Astrocyte of the cerebellum (primary cell): ENCODE data around the gene CLCF1.

Experiments
- DNase-seq: peaks from one replicate; pipeline ENCODE4 v3.0.0-alpha.2; 2011; ENCODE audit warnings: low read depth
- H3K4me3 ChIP-seq: 2 replicates; pipeline ENCODE4 v1.5.1; 2011; ENCODE audit warnings: mild to moderate bottlenecking, low read depth, low read length, moderate library complexity
- in situ Hi-C: cut with HindIII; loops from 2 replicates; pipeline ENCODE4 v1.10.0; 2017; ENCODE audit warnings: low sequenced_read_pairs
- TF ChIP-seq, protein P1 (sequence below): IDR thresholded peaks from 2 replicates; pipeline ENCODE4 v1.5.1; 2012; ENCODE audit warnings: low read length, low read depth, moderate library complexity, mild to moderate bottlenecking; ENCODE audit errors: missing control alignments

Gene CLCF1

GRCh38 chr11:67356387-67356863, 17.0 kb downstream of the CLCF1 start:
- TF ChIP-seq, protein P1, sequence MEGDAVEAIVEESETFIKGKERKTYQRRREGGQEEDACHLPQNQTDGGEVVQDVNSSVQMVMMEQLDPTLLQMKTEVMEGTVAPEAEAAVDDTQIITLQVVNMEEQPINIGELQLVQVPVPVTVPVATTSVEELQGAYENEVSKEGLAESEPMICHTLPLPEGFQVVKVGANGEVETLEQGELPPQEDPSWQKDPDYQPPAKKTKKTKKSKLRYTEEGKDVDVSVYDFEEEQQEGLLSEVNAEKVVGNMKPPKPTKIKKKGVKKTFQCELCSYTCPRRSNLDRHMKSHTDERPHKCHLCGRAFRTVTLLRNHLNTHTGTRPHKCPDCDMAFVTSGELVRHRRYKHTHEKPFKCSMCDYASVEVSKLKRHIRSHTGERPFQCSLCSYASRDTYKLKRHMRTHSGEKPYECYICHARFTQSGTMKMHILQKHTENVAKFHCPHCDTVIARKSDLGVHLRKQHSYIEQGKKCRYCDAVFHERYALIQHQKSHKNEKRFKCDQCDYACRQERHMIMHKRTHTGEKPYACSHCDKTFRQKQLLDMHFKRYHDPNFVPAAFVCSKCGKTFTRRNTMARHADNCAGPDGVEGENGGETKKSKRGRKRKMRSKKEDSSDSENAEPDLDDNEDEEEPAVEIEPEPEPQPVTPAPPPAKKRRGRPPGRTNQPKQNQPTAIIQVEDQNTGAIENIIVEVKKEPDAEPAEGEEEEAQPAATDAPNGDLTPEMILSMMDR: no peak
- DNase-seq: no peak
- H3K4me3 ChIP-seq: no peak overlapping the region
- in situ Hi-C loops: no loop called here

- no peak overlapping the region for H3K4me3 ChIP-seq
- TF ChIP-seq, protein P1: no peak
- in situ Hi-C loops: no loop called here
- DNase-seq: no peak
Observed at GRCh38 chr11:67355794-67356386, 17.5 kb downstream of the CLCF1 start.

GRCh38 chr11:67355023-67355793, 18.2 kb downstream of the CLCF1 start:
- DNase-seq: no peak
- no peak overlapping the region for H3K4me3 ChIP-seq

DNA sequence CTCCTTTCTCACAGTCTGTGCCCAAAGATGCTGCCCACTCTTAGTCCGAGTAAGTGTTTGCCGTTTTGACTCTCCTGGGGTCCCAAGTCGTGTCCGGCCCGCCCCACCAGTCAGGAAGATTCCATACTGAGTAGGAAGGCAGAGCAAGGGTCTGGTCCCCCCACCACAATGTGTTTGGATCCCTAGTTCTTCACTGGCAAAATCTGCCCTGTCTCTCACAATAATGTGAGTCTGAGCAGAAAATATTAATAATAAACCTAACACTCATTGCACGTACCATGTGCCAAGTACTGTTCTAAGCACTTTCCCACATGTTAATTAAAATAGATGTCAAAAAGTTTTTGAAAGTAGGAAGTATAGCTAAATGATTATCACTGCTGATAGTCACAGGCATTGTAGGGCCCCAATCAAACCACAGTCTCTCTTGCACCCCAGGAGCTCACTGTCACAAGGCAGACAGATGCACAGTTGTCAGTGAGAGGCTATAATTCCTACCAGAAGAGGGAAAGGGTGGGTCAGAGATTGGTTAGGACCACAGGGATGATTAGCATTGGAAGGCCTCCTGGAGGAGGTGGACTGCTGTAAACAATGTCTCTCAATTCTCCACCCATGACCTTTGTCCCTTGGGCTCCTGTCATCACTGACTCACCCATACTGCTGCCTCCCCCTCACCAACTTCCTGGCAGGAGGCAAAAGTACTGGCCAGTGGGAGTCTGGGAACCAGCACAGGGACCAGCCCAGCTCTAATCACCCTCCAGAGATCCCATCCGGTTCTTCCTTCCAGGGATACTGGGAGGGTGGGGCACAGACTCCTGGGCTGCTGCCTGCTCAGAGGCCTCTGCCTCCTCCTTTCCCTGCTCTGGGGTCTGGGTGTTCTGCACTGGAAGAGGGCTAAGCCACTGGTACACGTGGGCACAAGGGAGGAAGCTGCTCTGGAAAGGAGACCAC, 19.0 kb downstream of the CLCF1 start:
- H3K4me3 ChIP-seq: peak overlapping the region; percentile 78
- DNase-seq: no peak
- in situ Hi-C loops: no loop called here
- TF ChIP-seq, protein P1: no peak

More at GRCh38 chr11:67355023-67355793, 18.2 kb downstream of the CLCF1 start:
- TF ChIP-seq, protein P1: no peak
- in situ Hi-C loops: no loop called here

- in situ Hi-C loops: no loop called here
- DNase-seq: peak; percentile 83
- peak within 1 kb of the TSS; percentile 78 for H3K4me3 ChIP-seq
- TF ChIP-seq, protein P1: no peak
Observed at GRCh38 chr11:67353317-67354074, 19.9 kb downstream of the CLCF1 start, which contains the start of gene POLD4. POLD4 (minus strand) TSS chr11:67353546; CDS start chr11:67353399, 147 bp downstream.
